Uterus (tissue), 2 donors: ENCODE measurements around the gene FAM236D.
"Not testable (repeated sequence)": the region's sequence is repeated elsewhere in the genome, so short reads cannot be mapped to it uniquely, and the experiment has no call there.

Source experiments
- POLR2A ChIP-seq, 2 donors: fragments of 450-650 bp; IDR thresholded peaks; one replicate each; pipeline ENCODE4 v1.6.1; 2016; ENCODE audit warnings: antibody characterized with exemption in 2 of 2, mild to moderate bottlenecking in 1 of 2, moderate library complexity in 1 of 2
- TF ChIP-seq, protein P1 (sequence below), 4 experiments: fragments of 200-600 bp in 2 of 4; fragments of 450-650 bp in 2 of 4; sonication (generic) in 2 of 4; IDR thresholded peaks; one replicate each; pipeline ENCODE4 v1.5.1; 2016 to 2019; ENCODE audit warnings: antibody characterized with exemption in 4 of 4, mild to moderate bottlenecking in 2 of 4, moderate library complexity in 1 of 4

DNA sequence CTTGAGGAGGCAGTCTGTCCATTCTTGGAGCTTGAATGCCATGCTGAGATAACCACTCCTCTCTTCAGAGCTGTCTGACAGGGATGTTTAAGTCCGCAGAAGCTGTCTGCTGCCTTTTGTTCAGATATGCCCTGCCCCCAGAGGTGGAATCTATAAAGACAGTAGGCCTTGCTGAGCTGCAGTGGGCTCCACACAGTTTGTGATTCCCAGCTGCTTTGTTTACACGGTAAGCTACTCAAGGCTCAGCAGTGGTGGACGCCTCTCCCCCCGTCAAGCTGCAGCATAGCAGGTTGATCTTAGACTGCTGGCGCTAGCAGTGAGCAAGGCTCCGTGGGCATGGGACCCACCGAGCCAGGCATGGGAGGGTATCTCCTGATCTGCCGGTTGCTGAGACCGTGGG is 47.6 kb downstream of the FAM236D start:
- TF ChIP-seq, protein P1, sequence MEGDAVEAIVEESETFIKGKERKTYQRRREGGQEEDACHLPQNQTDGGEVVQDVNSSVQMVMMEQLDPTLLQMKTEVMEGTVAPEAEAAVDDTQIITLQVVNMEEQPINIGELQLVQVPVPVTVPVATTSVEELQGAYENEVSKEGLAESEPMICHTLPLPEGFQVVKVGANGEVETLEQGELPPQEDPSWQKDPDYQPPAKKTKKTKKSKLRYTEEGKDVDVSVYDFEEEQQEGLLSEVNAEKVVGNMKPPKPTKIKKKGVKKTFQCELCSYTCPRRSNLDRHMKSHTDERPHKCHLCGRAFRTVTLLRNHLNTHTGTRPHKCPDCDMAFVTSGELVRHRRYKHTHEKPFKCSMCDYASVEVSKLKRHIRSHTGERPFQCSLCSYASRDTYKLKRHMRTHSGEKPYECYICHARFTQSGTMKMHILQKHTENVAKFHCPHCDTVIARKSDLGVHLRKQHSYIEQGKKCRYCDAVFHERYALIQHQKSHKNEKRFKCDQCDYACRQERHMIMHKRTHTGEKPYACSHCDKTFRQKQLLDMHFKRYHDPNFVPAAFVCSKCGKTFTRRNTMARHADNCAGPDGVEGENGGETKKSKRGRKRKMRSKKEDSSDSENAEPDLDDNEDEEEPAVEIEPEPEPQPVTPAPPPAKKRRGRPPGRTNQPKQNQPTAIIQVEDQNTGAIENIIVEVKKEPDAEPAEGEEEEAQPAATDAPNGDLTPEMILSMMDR (IDR thresholded peaks at IDR 0.05): not testable (repeated sequence)
- not testable (repeated sequence) for TF ChIP-seq POLR2A (IDR thresholded peaks at IDR 0.05)
